ENCODE data around the gene DIP2C. TPM values are rescaled to one million over a fixed set of nuclear protein-coding genes. Genes with fewer than 3 reads are reported as not detected.

The DIP2C gene
- total RNA-seq, 2 donors from 2014 or later = 12.3 to 41.8 TPM

DNA sequence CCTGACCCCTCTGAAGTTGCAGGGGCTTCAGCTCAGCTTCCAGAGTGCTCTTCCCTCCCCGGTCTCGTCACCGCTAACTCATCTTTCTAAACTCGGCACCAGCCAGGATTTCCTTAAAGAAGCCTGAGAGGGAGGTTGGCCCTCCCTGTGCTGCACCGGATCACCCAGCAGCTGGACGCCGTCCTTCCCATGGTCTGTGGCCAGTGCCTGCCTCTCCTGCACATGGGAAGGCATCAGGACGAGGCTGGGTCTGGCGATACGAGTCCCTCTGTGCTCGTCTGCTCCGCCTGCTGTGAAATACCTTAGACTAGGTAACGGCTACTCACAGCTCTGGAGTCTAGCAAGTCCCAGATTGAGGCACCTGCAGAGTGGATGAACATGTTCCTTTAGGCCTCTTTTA lies 375.1 kb downstream of the DIP2C start:
- H3K9me3 ChIP-seq = no peaks in the 10 kb centered on the region
- 77% methylated on average over 13 of the region's 13 CpGs for WGBS

DNA sequence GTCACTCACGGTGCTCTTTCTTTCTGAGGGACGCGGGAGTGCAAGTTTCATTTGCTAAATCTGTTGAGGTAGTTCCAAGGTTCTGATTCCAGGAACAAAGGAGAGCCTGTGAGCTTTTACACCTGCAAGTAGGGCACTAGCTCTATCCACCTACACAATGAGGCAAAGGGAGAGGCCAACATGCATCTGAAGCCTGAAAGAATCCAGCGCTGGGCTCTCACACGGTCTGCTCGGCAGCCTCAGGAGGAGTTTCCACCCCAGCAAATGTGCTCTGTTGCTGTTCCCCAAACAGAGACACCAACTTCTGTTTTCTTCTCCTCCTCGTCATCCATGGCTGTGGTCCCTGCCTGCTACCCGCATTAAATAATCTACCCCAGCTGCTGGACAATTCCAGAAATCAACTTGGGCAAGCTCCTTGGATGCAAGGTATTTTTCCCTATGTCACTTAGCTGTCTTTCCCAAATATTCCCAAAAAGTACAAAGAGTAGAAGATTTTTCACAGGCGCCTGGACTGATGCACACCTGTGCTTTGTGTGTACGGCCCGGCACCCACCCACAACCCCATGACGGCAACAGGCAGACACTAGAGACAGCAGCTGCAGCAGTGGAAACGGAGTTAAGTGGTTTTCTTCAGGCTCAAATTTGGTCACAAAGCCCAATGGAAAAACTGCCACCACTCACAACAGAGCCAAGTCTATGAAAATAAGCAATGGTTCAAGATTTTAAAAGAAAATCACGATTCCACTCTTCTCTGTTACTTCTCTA lies 377.4 kb downstream of the DIP2C start:
- Histone ChIP-seq H3K4me3 (no peak overlapping the region), H3K4me1 (replicated peaks) (no peaks in the 10 kb centered on the region), H3K27ac (no peak overlapping the region), H3K27me3 (replicated peaks; ENCODE audit: insufficient read depth) (no peaks in the 10 kb centered on the region), H3K9me3 (no peaks in the 10 kb centered on the region), H3K36me3 (no peaks in the 10 kb centered on the region)
- no peak for DNase-seq (ENCODE audit: low spot score)
- WGBS = 92% methylated on average over 14 of the region's 14 CpGs
- TF ChIP-seq, protein P1, sequence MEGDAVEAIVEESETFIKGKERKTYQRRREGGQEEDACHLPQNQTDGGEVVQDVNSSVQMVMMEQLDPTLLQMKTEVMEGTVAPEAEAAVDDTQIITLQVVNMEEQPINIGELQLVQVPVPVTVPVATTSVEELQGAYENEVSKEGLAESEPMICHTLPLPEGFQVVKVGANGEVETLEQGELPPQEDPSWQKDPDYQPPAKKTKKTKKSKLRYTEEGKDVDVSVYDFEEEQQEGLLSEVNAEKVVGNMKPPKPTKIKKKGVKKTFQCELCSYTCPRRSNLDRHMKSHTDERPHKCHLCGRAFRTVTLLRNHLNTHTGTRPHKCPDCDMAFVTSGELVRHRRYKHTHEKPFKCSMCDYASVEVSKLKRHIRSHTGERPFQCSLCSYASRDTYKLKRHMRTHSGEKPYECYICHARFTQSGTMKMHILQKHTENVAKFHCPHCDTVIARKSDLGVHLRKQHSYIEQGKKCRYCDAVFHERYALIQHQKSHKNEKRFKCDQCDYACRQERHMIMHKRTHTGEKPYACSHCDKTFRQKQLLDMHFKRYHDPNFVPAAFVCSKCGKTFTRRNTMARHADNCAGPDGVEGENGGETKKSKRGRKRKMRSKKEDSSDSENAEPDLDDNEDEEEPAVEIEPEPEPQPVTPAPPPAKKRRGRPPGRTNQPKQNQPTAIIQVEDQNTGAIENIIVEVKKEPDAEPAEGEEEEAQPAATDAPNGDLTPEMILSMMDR (IDR thresholded peaks at IDR 0.05) = no peak
- no peak for TF ChIP-seq POLR2A (IDR thresholded peaks at IDR 0.05)
- no peak for TF ChIP-seq POLR2AphosphoS5 (IDR thresholded peaks at IDR 0.05)
- intact Hi-C loops (cut with DNase I) = no loop called here

More for the DNA sequence above, 375.1 kb downstream of the DIP2C start:
- Histone ChIP-seq H3K4me3 (no peak overlapping the region), H3K4me1 (replicated peaks) (no peaks in the 10 kb centered on the region), H3K36me3 (peaks cover 0 to 3% of the 10 kb centered on the region in 2 donors), H3K27ac (no peak overlapping the region), H3K27me3 (replicated peaks; ENCODE audit: insufficient read depth) (no peaks in the 10 kb centered on the region)
- no peak for TF ChIP-seq POLR2A (IDR thresholded peaks at IDR 0.05)
- DNase-seq (ENCODE audit: low spot score) = no peak
- intact Hi-C loops (cut with DNase I) = no loop called here

- no peaks in the 10 kb centered on the region for H3K36me3 ChIP-seq
- 95% methylated on average over 25 of the region's 25 CpGs for WGBS
- H3K9me3 ChIP-seq = no peaks in the 10 kb centered on the region
Measured at GRCh38 chr10:310976-311639, 378.4 kb downstream of the DIP2C start.

DNA sequence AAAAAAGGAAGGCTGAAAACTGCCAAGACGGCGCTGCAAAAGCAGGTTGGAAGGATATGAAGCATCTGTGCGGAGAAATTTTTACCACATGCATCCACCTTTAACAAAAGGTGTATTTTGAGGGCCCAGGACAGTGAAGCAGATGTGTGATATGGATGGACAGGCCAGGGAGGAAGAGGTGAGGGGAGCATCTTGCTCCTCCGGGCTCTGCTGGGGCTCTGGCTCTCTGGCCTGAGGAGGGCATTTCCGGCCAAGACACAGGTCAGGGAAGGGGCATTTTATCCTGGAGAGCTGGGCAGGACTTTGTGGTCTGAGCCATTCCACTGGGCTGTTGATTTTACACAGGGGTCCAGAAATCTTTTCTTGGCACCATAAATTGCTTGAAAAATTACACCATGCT lies 379.1 kb downstream of the DIP2C start:
- 84% methylated on average over 5 of the region's 5 CpGs for WGBS

More at GRCh38 chr10:310976-311639, 378.4 kb downstream of the DIP2C start:
- H3K4me1 ChIP-seq (replicated peaks) = no peaks in the 10 kb centered on the region
- TF ChIP-seq POLR2A (IDR thresholded peaks at IDR 0.05) = no peak
- no peak for TF ChIP-seq POLR2AphosphoS5 (IDR thresholded peaks at IDR 0.05)
- TF ChIP-seq, protein P1 (IDR thresholded peaks at IDR 0.05) = no peak
- no peak for DNase-seq (ENCODE audit: low spot score)
- H3K27ac ChIP-seq = no peak overlapping the region
- H3K27me3 ChIP-seq (replicated peaks; ENCODE audit: insufficient read depth) = no peaks in the 10 kb centered on the region
- no peak overlapping the region for H3K4me3 ChIP-seq
- intact Hi-C loops (cut with DNase I) = no loop called here

DNA sequence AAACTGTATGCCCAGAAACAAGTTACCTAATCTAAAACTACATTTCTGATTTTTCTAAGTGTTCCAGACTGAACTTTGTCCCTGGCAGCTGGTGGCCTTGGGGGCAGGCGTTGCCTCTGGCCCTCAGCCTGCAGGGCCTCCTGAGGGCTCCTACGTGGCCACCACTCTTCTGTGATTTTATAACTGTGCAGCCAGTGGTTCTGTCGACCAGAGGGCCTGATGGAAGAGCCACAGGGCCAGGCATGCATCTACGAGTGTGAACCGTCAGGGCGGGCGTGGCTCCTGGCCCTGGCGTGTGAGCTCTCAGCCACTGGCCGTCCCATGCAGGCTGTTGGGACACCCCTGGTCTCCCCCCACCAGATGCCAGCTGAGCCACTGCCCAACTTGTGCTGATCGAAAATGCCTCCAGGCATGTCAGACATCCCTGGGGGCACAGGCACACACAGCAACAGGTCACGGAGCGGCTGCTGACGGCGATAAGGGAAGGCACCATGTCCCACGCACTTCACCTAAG lies 380.8 kb downstream of the DIP2C start:
- H3K9me3 ChIP-seq = no peaks in the 10 kb centered on the region
- 83% methylated on average over 15 of the region's 15 CpGs for WGBS
- H3K4me1 ChIP-seq (replicated peaks) = no peaks in the 10 kb centered on the region
- no peak overlapping the region for H3K4me3 ChIP-seq
- no peak for DNase-seq (ENCODE audit: low spot score)
- H3K36me3 ChIP-seq = no peaks in the 10 kb centered on the region
- H3K27me3 ChIP-seq (replicated peaks; ENCODE audit: insufficient read depth) = no peaks in the 10 kb centered on the region
- intact Hi-C loops (cut with DNase I) = no loop called here
- TF ChIP-seq POLR2AphosphoS5 (IDR thresholded peaks at IDR 0.05) (no peak), POLR2A (IDR thresholded peaks at IDR 0.05) (no peak)
- TF ChIP-seq, protein P1 (IDR thresholded peaks at IDR 0.05) = no peak
- no peak overlapping the region for H3K27ac ChIP-seq

More for the DNA sequence above, 379.1 kb downstream of the DIP2C start:
- no peaks in the 10 kb centered on the region for H3K9me3 ChIP-seq
- no peak overlapping the region for H3K27ac ChIP-seq
- no peaks in the 10 kb centered on the region for H3K4me1 ChIP-seq (replicated peaks)
- H3K27me3 ChIP-seq (replicated peaks; ENCODE audit: insufficient read depth) = no peaks in the 10 kb centered on the region
- no peak for DNase-seq (ENCODE audit: low spot score)
- intact Hi-C loops (cut with DNase I) = no loop called here
- no peak overlapping the region for H3K4me3 ChIP-seq
- TF ChIP-seq POLR2A (IDR thresholded peaks at IDR 0.05) = no peak
- TF ChIP-seq POLR2AphosphoS5 (IDR thresholded peaks at IDR 0.05) = no peak
- TF ChIP-seq, protein P1 (IDR thresholded peaks at IDR 0.05) = no peak
- H3K36me3 ChIP-seq = no peaks in the 10 kb centered on the region

Measured in prostate gland (tissue), 2 donors.